GM12891 (cell line): ENCODE data around the gene BLID.

Source experiments
- DNase-seq: peaks from one replicate; pipeline ENCODE4 v3.0.0; 2011; ENCODE audit warnings: low spot score; ENCODE audit not compliant: insufficient read length
- FAIRE-seq: peaks from 2 replicates; lab custom pipeline; 2011; peaks lifted over from hg19 to GRCh38; lab: Jason Lieb, UNC
- PAX5 ChIP-seq: IDR thresholded peaks from 2 replicates; pipeline ENCODE4 v1.6.1; 2011; ENCODE audit warnings: low read length, moderate library complexity, mild to moderate bottlenecking; ENCODE audit not compliant: insufficient read depth, severe bottlenecking
- POLR2A ChIP-seq: IDR thresholded peaks from 2 replicates; pipeline ENCODE4 v1.6.1; 2011; ENCODE audit warnings: low read depth, low read length, control low read depth
- POLR2AphosphoS5 ChIP-seq: IDR thresholded peaks from 2 replicates; pipeline ENCODE4 v1.6.1; 2011; ENCODE audit warnings: low read depth, low read length, control low read depth
- POU2F2 ChIP-seq: IDR thresholded peaks from 2 replicates; pipeline ENCODE4 v1.6.1; 2011; ENCODE audit warnings: low read depth, mild to moderate bottlenecking, control low read depth, low read length, moderate library complexity
- SPI1 ChIP-seq: IDR thresholded peaks from 2 replicates; pipeline ENCODE4 v1.6.1; 2011; ENCODE audit warnings: low read depth, low read length, control low read depth
- TAF1 ChIP-seq: IDR thresholded peaks from 2 replicates; pipeline ENCODE4 v1.6.1; 2011; ENCODE audit warnings: low read depth, low read length, control low read depth

The BLID gene

GRCh38 chr11:122074022-122074421 is 42.0 kb downstream of the BLID start:
- no peak for DNase-seq
- no peak for TF ChIP-seq POLR2AphosphoS5
- TF ChIP-seq TAF1: no peak
- no peak for TF ChIP-seq POLR2A
- no peak for TF ChIP-seq SPI1
- no peak for FAIRE-seq

- DNase-seq: no peak
- TF ChIP-seq TAF1: no peak
- TF ChIP-seq POLR2A: no peak
- TF ChIP-seq SPI1: no peak
- no peak for TF ChIP-seq POLR2AphosphoS5
- no peak for TF ChIP-seq POU2F2
- no peak for TF ChIP-seq PAX5
- FAIRE-seq: no peak
These were observed 44.3 kb downstream of the BLID start for GRCh38 chr11:122071709-122072202.

- DNase-seq (no peak), FAIRE-seq (no peak)
- TF ChIP-seq POLR2A (no peak), PAX5 (no peak), TAF1 (no peak), POU2F2 (no peak), SPI1 (no peak), POLR2AphosphoS5 (no peak)
These were observed 46.2 kb downstream of the BLID start for GRCh38 chr11:122069707-122070360.

GRCh38 chr11:122068837-122069236 is 47.2 kb downstream of the BLID start:
- DNase-seq (no peak), FAIRE-seq (no peak)
- TF ChIP-seq PAX5: no peak
- no peak for TF ChIP-seq POU2F2
- TF ChIP-seq SPI1: no peak
- no peak for TF ChIP-seq TAF1
- TF ChIP-seq POLR2AphosphoS5: no peak
- no peak for TF ChIP-seq POLR2A

- TF ChIP-seq SPI1: no peak
- TF ChIP-seq POLR2AphosphoS5: no peak
- TF ChIP-seq TAF1: no peak
- TF ChIP-seq POU2F2: no peak
- no peak for TF ChIP-seq POLR2A
- TF ChIP-seq PAX5: no peak
- DNase-seq: no peak
- FAIRE-seq: no peak
These were observed 47.9 kb downstream of the BLID start for GRCh38 chr11:122068141-122068540.
